Activated T-helper 17 cell treated with anti-CD3 and anti-CD28 coated beads, Interleukin-2, amount 50 U/mL, for 72 hours (primary cell): ENCODE results near the gene NKAIN4. TPM values are rescaled to one million over a fixed set of nuclear protein-coding genes. Genes with fewer than 3 reads are reported as not detected.
"Not testable (repeated sequence)": the region's sequence is repeated elsewhere in the genome, so short reads cannot be mapped to it uniquely, and the experiment has no call there.

Source experiments
- ATAC-seq: fragments of 150-1000 bp; cut with Tn5 transposase; replicated peaks from 2 replicates; pipeline ENCODE4 v1.10.0; 2021; ENCODE audit warnings: mild to moderate bottlenecking, moderate library complexity
- H3K27ac Mint-ChIP-seq: one replicate; pipeline ENCODE4 v1.8.0; 2022; ENCODE audit warnings: mixed read lengths
- H3K27me3 Mint-ChIP-seq: one replicate; pipeline ENCODE4 v1.8.0; 2022; ENCODE audit warnings: mixed read lengths
- H3K36me3 Mint-ChIP-seq: one replicate; pipeline ENCODE4 v1.8.0; 2022; ENCODE audit warnings: low read depth, mild to moderate bottlenecking, mixed read lengths
- H3K4me1 Mint-ChIP-seq: one replicate; pipeline ENCODE4 v1.8.0; 2022; ENCODE audit warnings: mixed read lengths
- H3K4me3 Mint-ChIP-seq: one replicate; pipeline ENCODE4 v1.8.0; 2022; ENCODE audit warnings: mild to moderate bottlenecking, mixed read lengths
- H3K9me3 Mint-ChIP-seq: one replicate; pipeline ENCODE4 v1.8.0; 2022; ENCODE audit warnings: mixed read lengths
- total RNA-seq, 2 donors: library from RNA; stranded (reverse); gene quantifications; one replicate each; pipeline ENCODE4 v1.2.3, GENCODE V29; 2022

The NKAIN4 gene
- total RNA-seq, 2 donors from 2014 or later, result not detected

DNA sequence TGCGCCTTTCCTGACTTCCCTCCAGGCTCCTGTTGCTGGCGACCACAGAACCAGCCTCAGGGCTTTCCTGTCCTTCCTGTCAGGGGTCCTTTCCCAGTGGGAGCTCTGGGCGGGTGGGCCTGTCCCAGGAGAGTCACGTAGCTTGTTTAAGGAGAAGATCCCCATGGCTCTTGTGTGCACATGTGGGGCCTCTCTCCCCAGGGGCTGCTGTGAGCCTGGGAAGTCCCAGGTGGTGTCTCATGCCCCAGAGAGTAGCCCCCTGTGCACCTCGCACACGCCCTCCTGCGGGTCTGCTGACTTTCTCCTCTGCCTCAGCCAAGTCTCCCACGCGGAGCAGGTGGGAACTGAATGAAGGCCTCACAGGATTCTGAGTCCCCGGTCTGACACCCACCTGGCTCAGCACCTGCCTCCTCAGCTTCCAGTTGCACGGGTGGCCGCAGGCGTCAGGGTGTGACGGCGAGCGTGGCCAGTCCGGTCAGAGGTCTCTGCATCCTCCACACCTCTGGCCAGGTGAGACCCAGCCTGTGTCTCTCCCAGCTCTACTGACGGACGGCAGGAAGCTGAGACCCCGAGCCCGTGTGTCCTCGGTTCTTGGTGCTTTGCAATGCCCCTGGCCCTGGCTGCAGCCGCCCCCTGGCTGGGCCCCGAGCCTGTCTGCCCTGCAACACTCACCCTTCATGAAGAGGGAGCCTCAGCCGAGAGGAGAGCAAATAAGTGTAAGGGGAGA, 5.6 kb upstream of the NKAIN4 start:
- Mint-ChIP-seq H3K9me3 (no peaks in the 10 kb centered on the region), H3K27me3 (peaks cover 33% of the 10 kb centered on the region), H3K36me3 (no peaks in the 10 kb centered on the region), H3K4me1 (peaks cover 6% of the 10 kb centered on the region), H3K4me3 (no peak overlapping the region), H3K27ac (no peak overlapping the region)
- ATAC-seq, result no peak

DNA sequence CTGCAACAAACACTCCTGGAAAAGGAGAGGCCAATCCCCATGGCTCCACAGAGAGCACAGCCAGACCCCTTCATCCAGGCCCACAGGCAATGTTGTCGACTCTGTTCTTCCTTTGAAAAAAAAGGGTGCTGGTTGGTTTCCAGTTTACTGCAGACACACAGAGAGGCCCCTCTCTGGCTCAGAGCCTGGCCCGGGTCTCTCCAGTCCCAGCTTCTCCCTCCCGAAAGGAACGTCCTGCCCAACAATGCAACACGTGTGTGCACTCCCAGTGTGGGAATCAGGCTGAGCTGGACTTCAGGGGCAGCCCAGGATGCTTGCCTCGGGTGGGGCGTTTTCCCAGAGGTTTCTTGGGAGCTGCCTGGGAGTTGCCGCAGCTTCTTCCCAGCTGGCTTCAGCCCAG, 4.5 kb upstream of the NKAIN4 start:
- H3K36me3 Mint-ChIP-seq, result no peaks in the 10 kb centered on the region
- no peak overlapping the region for H3K4me3 Mint-ChIP-seq
- no peak overlapping the region for H3K27ac Mint-ChIP-seq
- peaks cover 6% of the 10 kb centered on the region for H3K4me1 Mint-ChIP-seq
- no peak for ATAC-seq
- no peaks in the 10 kb centered on the region for H3K9me3 Mint-ChIP-seq
- peaks cover 30% of the 10 kb centered on the region for H3K27me3 Mint-ChIP-seq

DNA sequence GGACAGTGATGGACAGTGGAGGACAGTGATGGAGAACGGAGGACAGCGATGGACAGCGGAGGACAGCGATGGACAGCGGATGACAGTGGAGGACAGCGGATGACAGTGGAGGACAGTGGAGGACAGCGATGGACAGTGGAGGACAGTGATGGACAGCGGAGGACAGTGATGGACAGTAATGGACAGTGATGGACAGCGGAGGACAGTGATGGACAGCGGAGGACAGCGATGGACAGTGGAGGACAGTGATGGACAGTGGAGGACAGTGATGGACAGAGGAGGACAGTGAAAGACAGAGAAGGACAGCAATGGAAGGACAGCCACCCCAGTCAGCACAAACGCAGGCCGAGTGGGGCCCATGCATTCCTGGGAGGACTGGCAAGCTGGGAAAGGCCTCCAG, 3.4 kb upstream of the NKAIN4 start:
- no peaks in the 10 kb centered on the region for H3K36me3 Mint-ChIP-seq
- no peak for ATAC-seq
- no peak overlapping the region for H3K4me3 Mint-ChIP-seq
- H3K27me3 Mint-ChIP-seq, result peaks cover 31% of the 10 kb centered on the region
- H3K9me3 Mint-ChIP-seq, result no peaks in the 10 kb centered on the region
- H3K4me1 Mint-ChIP-seq, result peaks cover 6% of the 10 kb centered on the region
- H3K27ac Mint-ChIP-seq, result no peak overlapping the region

DNA sequence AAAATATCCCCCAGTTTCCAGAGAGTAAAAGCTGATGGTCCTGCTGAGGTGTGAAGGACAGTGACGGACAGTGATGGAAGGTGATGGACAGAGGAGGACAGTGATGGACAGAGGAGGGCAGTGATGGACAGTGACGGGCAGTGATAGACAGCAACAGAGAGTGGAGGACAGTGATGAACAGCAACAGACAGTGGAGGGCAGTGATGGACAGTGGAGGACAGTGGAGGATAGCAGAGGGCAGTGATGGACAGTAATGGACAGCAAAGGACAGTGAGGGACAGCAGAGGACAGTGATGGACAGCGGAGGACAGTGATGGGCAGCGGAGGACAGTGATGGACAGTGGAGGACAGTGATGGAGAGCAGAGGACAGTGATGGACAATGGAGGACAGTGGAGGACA, 2.7 kb upstream of the NKAIN4 start:
- no peaks in the 10 kb centered on the region for H3K9me3 Mint-ChIP-seq
- no peaks in the 10 kb centered on the region for H3K36me3 Mint-ChIP-seq
- no peak for ATAC-seq
- peaks cover 6% of the 10 kb centered on the region for H3K4me1 Mint-ChIP-seq
- peaks cover 36% of the 10 kb centered on the region for H3K27me3 Mint-ChIP-seq
- no peak overlapping the region for H3K4me3 Mint-ChIP-seq
- no peak overlapping the region for H3K27ac Mint-ChIP-seq

DNA sequence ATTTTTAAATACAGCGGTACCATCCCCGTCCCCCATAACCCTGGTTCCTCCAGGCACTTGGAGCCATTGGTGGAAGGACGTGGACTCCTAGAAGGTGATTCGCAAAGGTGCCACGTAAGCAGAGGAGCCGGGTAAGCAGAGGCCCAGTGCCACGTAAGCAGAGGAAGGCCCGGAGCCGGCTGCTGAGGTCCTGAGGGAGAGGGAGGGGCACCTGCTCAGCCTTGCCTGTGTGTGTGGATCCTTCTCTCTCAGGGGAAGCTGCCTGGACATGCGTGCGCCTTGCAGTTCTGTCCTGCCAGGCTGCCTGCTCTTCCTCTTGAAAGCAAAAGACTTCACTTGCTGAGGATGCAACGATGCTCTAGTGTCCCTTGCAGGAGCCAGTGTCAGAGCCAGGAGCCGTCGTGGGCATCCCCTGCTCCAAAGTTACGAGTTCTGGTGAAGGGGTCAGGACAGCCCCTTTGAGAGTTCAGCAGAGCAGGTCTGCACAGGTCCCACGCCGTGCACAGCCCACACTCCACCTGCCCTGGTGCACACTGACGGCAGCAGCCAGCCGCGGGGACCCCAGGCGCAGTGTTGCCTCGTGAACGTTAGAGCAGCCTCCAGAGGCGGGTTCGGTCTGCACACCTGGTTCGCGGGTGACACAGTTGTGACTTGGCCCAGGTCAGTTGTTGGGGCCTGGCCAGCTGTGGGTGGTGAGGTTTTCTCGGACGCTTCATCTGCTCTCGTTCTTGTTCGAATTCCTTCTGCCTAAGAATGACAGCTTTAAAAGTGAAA, 1.9 kb upstream of the NKAIN4 start:
- no peak for ATAC-seq
- no peaks in the 10 kb centered on the region for H3K36me3 Mint-ChIP-seq
- H3K27me3 Mint-ChIP-seq, result peaks cover 36% of the 10 kb centered on the region
- H3K4me1 Mint-ChIP-seq, result peaks cover 6% of the 10 kb centered on the region
- H3K27ac Mint-ChIP-seq, result no peak overlapping the region
- no peaks in the 10 kb centered on the region for H3K9me3 Mint-ChIP-seq
- H3K4me3 Mint-ChIP-seq, result no peak overlapping the region

DNA sequence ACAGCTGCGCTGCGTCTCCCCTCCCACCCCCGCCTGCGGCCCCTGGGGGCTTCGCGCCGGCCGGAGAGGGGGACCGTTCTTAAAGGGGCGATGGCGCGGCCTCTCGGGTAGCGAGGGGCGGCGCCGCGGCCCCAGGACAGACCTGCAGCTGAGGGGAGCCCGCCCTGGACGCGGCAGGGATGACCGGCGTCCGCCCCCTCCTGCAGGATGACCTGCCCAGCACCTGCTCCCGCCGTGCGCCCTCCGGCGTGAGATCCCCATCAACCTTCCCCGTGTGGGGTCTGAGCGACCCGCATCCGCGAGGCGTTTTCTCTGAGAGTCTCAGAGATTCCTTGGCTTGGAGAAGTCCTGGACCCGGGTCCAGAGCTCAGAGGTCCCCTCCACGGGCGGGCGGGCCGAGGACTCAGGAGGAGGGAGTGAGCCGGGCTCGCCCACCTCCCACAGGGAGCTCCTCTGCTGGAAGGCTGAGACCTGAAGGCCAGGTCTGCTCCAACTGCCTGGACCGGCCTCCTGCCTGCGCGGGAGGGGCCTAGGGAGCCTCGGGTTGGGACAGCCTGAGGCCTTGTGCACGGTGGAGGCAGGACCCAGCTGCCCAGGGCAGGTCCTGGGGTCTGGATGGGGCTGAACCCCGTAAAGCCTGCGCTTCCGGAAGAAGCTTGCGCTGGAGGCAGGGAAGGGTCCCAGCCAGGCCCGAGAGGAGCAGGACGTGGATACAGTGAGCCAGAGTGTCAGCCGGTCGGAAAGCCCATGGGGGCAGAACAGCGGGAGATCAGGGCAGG, 532 bp upstream of the NKAIN4 start:
- H3K4me3 Mint-ChIP-seq, result no peak overlapping the region
- H3K27me3 Mint-ChIP-seq, result peaks cover 39% of the 10 kb centered on the region
- ATAC-seq, result no peak

DNA sequence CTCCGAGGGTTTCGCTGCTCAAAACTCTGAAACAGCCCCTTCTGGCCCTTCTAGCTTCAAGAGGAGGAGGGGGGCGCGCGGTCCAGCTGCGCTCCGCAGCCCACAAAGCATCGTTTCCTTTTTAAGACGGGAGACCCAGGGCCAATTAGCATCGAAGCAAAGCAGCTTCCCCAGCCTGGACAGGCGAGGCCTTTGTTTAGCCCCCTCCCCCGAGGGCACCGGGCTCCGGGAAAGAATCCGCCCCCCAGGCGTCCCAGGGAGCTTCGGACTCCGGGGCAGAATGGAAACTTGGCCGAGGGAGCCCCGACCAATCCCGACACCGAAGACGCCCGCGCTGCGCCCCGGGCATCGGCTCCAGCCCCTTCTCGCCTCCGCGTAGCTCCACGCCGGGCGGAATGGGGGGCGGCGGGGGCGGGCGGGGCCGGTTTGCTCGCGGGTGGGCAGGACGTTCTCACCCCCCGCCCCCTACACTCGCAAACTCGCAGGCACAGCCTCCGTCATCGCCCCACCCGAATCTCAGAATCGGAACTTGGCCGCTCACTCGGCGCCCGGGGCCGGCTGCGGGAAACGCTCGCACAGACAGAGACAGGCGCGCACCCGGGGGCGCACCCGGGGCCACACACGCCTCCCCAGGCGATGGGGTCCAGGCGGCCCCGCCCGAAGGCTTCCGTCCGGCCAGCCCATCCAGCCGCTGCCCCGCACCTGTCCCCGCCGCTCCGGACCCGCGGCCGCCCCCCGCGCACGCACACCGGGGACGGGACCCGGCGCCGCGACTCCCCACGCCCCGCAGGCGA, 628 bp downstream of the NKAIN4 start:
- no peaks in the 10 kb centered on the region for H3K36me3 Mint-ChIP-seq
- peaks cover 40% of the 10 kb centered on the region for H3K27me3 Mint-ChIP-seq
- no peak overlapping the region for H3K27ac Mint-ChIP-seq
- H3K4me1 Mint-ChIP-seq, result peaks cover 6% of the 10 kb centered on the region
- H3K4me3 Mint-ChIP-seq, result no peak overlapping the region
- H3K9me3 Mint-ChIP-seq, result no peaks in the 10 kb centered on the region
- ATAC-seq, result no peak

More for the DNA sequence above, 532 bp upstream of the NKAIN4 start:
- no peaks in the 10 kb centered on the region for H3K36me3 Mint-ChIP-seq
- no peak overlapping the region for H3K27ac Mint-ChIP-seq
- H3K4me1 Mint-ChIP-seq, result peaks cover 6% of the 10 kb centered on the region
- H3K9me3 Mint-ChIP-seq, result no peaks in the 10 kb centered on the region

DNA sequence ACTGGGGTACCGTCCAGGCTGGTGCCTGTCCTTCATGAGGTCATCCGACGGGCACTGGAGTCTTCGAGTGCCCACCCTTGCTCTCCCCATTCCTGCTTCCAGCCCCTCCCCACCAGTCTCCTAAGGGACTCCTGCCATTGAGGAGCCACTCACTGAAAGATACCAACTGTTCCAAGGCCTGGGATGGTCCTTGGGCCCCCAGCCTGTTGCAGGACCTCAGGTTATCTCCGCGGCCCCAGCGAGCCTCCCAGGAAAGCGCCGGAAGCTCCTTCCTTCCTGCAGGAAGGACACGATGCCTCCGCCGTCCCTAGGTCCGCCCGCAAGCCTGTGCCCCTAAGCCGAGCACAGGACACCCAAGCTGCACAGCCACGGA, 1.2 kb downstream of the NKAIN4 start:
- peaks cover 43% of the 10 kb centered on the region for H3K27me3 Mint-ChIP-seq

DNA sequence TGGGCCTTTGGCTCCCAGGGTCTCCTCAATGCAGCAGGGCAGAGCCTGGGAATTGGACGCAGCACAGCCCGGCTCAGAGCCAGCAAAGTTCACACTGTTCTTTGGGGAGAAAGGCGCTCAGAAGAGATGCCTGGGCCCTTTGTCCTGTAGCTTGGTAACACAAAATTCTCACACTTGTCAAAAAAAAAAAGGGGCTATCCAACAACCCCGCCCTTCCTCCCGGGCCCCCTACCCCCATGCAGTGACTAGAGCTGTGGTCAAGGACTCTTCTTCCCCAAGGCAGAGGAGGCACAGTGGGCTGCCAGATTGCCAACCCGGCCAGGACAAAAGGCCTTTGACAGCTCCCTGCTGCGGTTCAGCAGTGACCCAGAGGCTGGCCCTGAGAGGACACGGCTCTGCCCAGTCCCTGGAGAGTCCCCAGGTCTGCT, 2.0 kb downstream of the NKAIN4 start:
- H3K4me3 Mint-ChIP-seq, result no peak overlapping the region
- ATAC-seq, result no peak
- peaks cover 6% of the 10 kb centered on the region for H3K4me1 Mint-ChIP-seq

More for the DNA sequence above, 1.2 kb downstream of the NKAIN4 start:
- no peaks in the 10 kb centered on the region for H3K9me3 Mint-ChIP-seq
- peaks cover 6% of the 10 kb centered on the region for H3K4me1 Mint-ChIP-seq
- no peaks in the 10 kb centered on the region for H3K36me3 Mint-ChIP-seq
- no peak for ATAC-seq
- no peak overlapping the region for H3K27ac Mint-ChIP-seq
- no peak overlapping the region for H3K4me3 Mint-ChIP-seq

DNA sequence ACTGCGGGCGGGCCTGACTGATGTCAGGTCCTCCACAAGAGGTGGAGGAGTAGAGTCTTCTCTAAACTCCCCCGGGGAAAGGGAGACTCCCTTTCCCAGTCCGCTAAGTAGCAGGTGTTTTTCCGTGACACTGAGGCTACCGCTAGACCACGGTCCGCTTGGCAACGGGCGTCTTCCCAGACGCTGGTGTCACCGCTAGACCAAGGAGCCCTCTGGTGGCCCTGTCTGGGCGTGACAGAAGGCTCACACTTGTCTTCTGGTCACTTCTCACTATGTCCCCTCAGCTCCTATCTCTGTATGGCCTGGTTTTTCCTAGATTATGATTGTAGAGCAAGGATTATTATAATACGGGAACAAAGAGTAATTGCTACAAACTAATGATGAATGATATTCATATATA, 2.9 kb downstream of the NKAIN4 start:
- not testable (repeated sequence) for H3K4me1 Mint-ChIP-seq, H3K9me3 Mint-ChIP-seq, ATAC-seq, H3K27ac Mint-ChIP-seq, H3K4me3 Mint-ChIP-seq, H3K36me3 Mint-ChIP-seq
- H3K27me3 Mint-ChIP-seq, result peaks cover 30% of the 10 kb centered on the region

More for the DNA sequence above, 2.0 kb downstream of the NKAIN4 start:
- Mint-ChIP-seq H3K27me3 (peaks cover 40% of the 10 kb centered on the region), H3K27ac (no peak overlapping the region), H3K36me3 (no peaks in the 10 kb centered on the region), H3K9me3 (no peaks in the 10 kb centered on the region)

DNA sequence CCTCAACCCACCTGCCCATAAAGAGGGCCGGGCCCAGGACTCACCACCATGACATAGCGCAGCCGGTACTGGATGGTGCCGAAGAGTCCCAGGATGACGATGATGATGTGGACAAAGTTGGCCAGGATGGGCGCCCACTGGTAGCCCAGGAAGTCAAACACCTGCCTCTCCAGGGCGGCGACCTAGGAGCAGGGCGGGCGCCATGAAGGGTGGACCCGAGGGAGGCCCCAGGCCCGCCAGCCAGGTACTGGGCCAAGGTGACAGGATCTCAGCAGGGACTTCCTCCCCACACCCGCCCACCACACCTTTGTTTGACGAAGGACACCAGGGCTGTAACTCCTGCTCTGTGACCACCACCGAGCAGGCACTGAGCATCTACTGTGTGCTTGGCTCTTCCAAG, 4.4 kb downstream of the NKAIN4 start:
- H3K36me3 Mint-ChIP-seq, result no peaks in the 10 kb centered on the region
- no peak overlapping the region for H3K4me3 Mint-ChIP-seq
- H3K9me3 Mint-ChIP-seq, result no peaks in the 10 kb centered on the region
- no peak for ATAC-seq
- no peaks in the 10 kb centered on the region for H3K4me1 Mint-ChIP-seq
- H3K27ac Mint-ChIP-seq, result no peak overlapping the region
- H3K27me3 Mint-ChIP-seq, result peaks cover 28% of the 10 kb centered on the region

DNA sequence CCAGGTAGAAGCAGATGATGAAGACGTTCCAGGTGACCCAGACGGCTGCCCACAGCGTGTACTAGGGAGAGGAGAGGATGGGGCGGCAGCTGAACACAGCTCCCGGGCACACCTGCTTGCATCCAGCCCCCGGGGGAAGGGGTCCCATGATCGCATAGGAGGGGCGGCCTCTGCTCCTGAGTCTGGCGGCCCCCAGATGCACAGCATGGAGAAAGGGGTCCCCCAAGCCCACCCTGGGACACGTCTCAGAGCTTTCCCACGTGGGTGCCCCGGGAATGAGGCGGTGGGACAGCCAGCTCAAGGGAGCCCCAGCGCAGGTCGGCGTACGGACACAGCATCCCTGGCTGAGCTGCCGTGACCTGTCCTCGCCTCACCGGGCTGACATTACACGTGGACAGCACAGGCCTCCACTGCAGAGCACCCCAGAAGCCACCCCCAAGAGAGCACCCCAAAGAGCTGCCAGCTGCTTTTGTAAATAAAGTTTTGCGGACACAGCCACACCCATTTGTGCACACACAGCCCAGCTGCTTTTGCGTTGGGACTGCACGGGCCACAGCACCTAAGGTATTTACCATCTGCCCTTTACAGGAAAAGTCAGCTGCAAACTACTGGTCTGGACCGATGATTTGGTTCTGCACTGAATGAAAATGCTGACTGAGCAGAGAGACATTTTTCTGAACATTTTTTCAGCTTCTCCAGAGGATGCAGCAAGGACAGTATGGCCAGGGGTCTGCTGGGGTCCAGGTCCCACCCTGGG, 5.2 kb downstream of the NKAIN4 start:
- H3K9me3 Mint-ChIP-seq, result no peaks in the 10 kb centered on the region
- H3K36me3 Mint-ChIP-seq, result no peaks in the 10 kb centered on the region
- H3K4me3 Mint-ChIP-seq, result no peak overlapping the region
- no peak for ATAC-seq
- peaks cover 28% of the 10 kb centered on the region for H3K27me3 Mint-ChIP-seq
- no peaks in the 10 kb centered on the region for H3K4me1 Mint-ChIP-seq
- H3K27ac Mint-ChIP-seq, result no peak overlapping the region

DNA sequence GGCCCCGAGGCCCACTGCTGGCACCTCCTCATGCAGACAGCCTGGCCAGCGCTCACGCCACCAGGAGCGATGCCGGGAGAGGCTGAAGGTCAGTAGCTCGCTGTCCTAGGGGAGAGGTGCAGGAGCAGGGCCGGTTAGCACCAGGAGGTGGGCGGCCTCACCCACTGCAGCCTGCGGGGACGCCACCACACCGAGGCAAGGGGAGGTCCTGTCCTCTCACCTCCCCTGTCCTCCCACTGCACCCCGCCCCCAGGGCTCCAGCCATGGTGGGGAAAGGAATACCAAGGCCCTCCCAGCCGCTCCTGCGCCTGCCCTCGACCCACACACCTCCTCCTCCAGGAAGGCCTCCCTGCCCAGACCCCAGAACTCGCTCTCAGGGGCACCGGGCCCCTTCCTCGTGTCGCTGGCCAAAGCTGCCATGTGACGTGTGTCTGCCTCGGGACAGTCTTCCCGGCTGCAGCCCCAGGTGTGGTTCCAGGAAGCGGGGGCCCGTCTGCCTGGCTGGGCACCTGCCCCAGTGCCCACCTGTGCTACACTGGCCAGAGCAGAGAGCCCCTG, 6.5 kb downstream of the NKAIN4 start:
- Mint-ChIP-seq H3K36me3 (no peaks in the 10 kb centered on the region), H3K27ac (no peak overlapping the region), H3K27me3 (peaks cover 23% of the 10 kb centered on the region), H3K4me3 (no peak overlapping the region), H3K4me1 (no peaks in the 10 kb centered on the region), H3K9me3 (no peaks in the 10 kb centered on the region)
- ATAC-seq, result no peak
